ENCODE measurements around the gene PRPF40B. TPM values are rescaled to one million over a fixed set of nuclear protein-coding genes. Genes with fewer than 3 reads are reported as not detected.

The PRPF40B gene
- total RNA-seq, 1 donor from 2014 or later, result 18.1 TPM

DNA sequence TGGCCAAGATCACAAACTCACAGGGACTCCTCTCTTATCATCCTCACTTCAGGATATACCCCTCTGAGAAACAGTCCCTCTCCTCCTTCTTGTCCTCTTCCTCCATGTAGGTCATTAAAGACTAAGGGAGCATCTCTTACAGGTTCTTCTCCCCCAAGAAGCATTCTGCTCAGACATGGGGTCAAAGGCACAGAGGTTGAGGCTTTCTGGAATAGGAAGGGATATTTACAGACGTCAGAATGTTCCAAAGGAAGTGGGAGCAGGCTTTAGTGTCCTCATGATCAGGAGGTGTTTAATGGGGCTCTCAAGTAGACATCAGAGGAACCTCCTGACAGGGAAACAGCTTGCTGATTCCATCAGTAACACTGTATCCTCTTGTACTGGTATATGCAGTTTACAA is 36.4 kb downstream of the PRPF40B start:
- Histone ChIP-seq H3F3A (ENCODE audit: low read depth) (no peaks in the 10 kb centered on the region), H4K20me1 (ENCODE audit: low read depth) (no peaks in the 10 kb centered on the region), H3K4me1 (no peaks in the 10 kb centered on the region), H3K27me3 (no peaks in the 10 kb centered on the region), H3K9ac (no peak overlapping the region), H2AFZ (replicated peaks) (no peak overlapping the region), H3K79me2 (ENCODE audit: low read depth) (no peaks in the 10 kb centered on the region), H3K4me2 (no peak overlapping the region), H3K4me3 (no peak overlapping the region), H3K27ac (no peak overlapping the region), H3K9me3 (ENCODE audit: low read depth) (no peaks in the 10 kb centered on the region), H3K36me3 (no peaks in the 10 kb centered on the region)
- H3K36me3 Mint-ChIP-seq, result peaks cover 25% of the 10 kb centered on the region
- TF ChIP-seq CTCF (IDR thresholded peaks at IDR 0.05) (no peak), EZH2 (IDR thresholded peaks at IDR 0.05) (no peak), EZH2phosphoT487 (IDR thresholded peaks at IDR 0.05) (no peak)
- no peak for DNase-seq (ENCODE audit: low spot score)
- H3K4me1 Mint-ChIP-seq, result peaks cover 8% of the 10 kb centered on the region
- H3K27ac Mint-ChIP-seq, result no peak overlapping the region
- no peak overlapping the region for H3K4me3 Mint-ChIP-seq
- no peaks in the 10 kb centered on the region for H3K27me3 Mint-ChIP-seq (ENCODE audit: insufficient read depth, low read depth)
- no peaks in the 10 kb centered on the region for H3K9me3 Mint-ChIP-seq

- no peaks in the 10 kb centered on the region for H3K4me1 ChIP-seq
- H3K27me3 Mint-ChIP-seq (ENCODE audit: insufficient read depth, low read depth), result no peaks in the 10 kb centered on the region
- H3K9me3 Mint-ChIP-seq, result no peaks in the 10 kb centered on the region
- no peaks in the 10 kb centered on the region for H3K9me3 ChIP-seq (ENCODE audit: low read depth)
- no peaks in the 10 kb centered on the region for H4K20me1 ChIP-seq (ENCODE audit: low read depth)
- H3K9ac ChIP-seq, result no peak overlapping the region
- H3F3A ChIP-seq (ENCODE audit: low read depth), result no peaks in the 10 kb centered on the region
- H3K4me3 ChIP-seq, result no peak overlapping the region
- DNase-seq (ENCODE audit: low spot score), result no peak
- H3K4me1 Mint-ChIP-seq, result peaks cover 8% of the 10 kb centered on the region
- H3K27ac Mint-ChIP-seq, result no peak overlapping the region
- no peaks in the 10 kb centered on the region for H3K79me2 ChIP-seq (ENCODE audit: low read depth)
- peaks cover 22% of the 10 kb centered on the region for H3K36me3 Mint-ChIP-seq
- no peak overlapping the region for H3K4me3 Mint-ChIP-seq
- H3K36me3 ChIP-seq, result no peaks in the 10 kb centered on the region
- H2AFZ ChIP-seq (replicated peaks), result no peak overlapping the region
- H3K27ac ChIP-seq, result no peak overlapping the region
- H3K4me2 ChIP-seq, result no peak overlapping the region
- H3K27me3 ChIP-seq, result no peaks in the 10 kb centered on the region
- TF ChIP-seq EZH2phosphoT487 (IDR thresholded peaks at IDR 0.05) (no peak), CTCF (IDR thresholded peaks at IDR 0.05) (no peak), EZH2 (IDR thresholded peaks at IDR 0.05) (no peak)
Observed at GRCh38 chr12:49661191-49661590, 37.8 kb downstream of the PRPF40B start.

GRCh38 chr12:49661746-49662145 is 38.4 kb downstream of the PRPF40B start:
- no peak for DNase-seq (ENCODE audit: low spot score)
- H3K36me3 Mint-ChIP-seq, result peaks cover 17% of the 10 kb centered on the region
- Histone ChIP-seq H3K4me3 (no peak overlapping the region), H3K79me2 (ENCODE audit: low read depth) (no peaks in the 10 kb centered on the region), H3K4me1 (no peaks in the 10 kb centered on the region), H3K9me3 (ENCODE audit: low read depth) (no peaks in the 10 kb centered on the region), H3K4me2 (no peak overlapping the region), H3F3A (ENCODE audit: low read depth) (no peaks in the 10 kb centered on the region), H4K20me1 (ENCODE audit: low read depth) (no peaks in the 10 kb centered on the region), H2AFZ (replicated peaks) (no peak overlapping the region), H3K27ac (no peak overlapping the region), H3K27me3 (no peaks in the 10 kb centered on the region), H3K36me3 (no peaks in the 10 kb centered on the region), H3K9ac (no peak overlapping the region)
- H3K9me3 Mint-ChIP-seq, result no peaks in the 10 kb centered on the region
- TF ChIP-seq CTCF (IDR thresholded peaks at IDR 0.05) (no peak), EZH2phosphoT487 (IDR thresholded peaks at IDR 0.05) (no peak), EZH2 (IDR thresholded peaks at IDR 0.05) (no peak)
- no peaks in the 10 kb centered on the region for H3K27me3 Mint-ChIP-seq (ENCODE audit: insufficient read depth, low read depth)
- H3K4me3 Mint-ChIP-seq, result no peak overlapping the region
- H3K4me1 Mint-ChIP-seq, result peaks cover 8% of the 10 kb centered on the region
- H3K27ac Mint-ChIP-seq, result no peak overlapping the region

Data from neural progenitor cell (in vitro differentiated cells).